ENCODE data around the gene FRMD3.

Gene FRMD3

GRCh38 chr9:83572524-83572923 lies 34.3 kb upstream of the FRMD3 start:
- TF ChIP-seq, protein P1, sequence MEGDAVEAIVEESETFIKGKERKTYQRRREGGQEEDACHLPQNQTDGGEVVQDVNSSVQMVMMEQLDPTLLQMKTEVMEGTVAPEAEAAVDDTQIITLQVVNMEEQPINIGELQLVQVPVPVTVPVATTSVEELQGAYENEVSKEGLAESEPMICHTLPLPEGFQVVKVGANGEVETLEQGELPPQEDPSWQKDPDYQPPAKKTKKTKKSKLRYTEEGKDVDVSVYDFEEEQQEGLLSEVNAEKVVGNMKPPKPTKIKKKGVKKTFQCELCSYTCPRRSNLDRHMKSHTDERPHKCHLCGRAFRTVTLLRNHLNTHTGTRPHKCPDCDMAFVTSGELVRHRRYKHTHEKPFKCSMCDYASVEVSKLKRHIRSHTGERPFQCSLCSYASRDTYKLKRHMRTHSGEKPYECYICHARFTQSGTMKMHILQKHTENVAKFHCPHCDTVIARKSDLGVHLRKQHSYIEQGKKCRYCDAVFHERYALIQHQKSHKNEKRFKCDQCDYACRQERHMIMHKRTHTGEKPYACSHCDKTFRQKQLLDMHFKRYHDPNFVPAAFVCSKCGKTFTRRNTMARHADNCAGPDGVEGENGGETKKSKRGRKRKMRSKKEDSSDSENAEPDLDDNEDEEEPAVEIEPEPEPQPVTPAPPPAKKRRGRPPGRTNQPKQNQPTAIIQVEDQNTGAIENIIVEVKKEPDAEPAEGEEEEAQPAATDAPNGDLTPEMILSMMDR (IDR thresholded peaks at IDR 0.05; ENCODE audit: low read depth, low read length), result no peak
- Histone ChIP-seq H3K36me3 (no peaks in the 10 kb centered on the region), H3K27me3 (ENCODE audit: insufficient read depth, low read depth, severe bottlenecking) (no peaks in the 10 kb centered on the region), H3K4me3 (ENCODE audit: low read depth, low read length) (no peak overlapping the region), H3K27ac (no peak overlapping the region), H3K9me3 (ENCODE audit: severe bottlenecking) (no peaks in the 10 kb centered on the region)
- DNase-seq, result no peak

DNA sequence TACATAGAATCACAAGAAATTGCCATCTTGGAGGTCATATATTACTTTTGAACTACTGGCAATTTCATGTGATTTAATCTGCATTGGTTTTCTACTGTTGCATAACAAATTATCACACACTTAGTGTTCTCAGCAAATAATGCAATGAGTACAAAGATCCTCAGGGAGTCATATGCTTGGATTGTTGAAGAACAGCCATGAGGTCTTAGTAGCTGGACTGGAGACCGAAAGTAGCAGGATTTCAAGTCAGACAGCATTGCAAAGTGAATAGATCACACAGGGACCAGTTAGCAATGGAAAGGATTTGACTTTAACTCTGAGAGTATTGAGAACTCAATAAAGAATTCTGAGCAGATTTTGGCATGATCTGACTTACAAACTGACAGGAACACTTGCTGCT lies 32.2 kb upstream of the FRMD3 start:
- DNase-seq, result no peak
- TF ChIP-seq, protein P1 (IDR thresholded peaks at IDR 0.05; ENCODE audit: low read depth, low read length), result no peak

GRCh38 chr9:83569326-83569725 lies 31.1 kb upstream of the FRMD3 start:
- no peak overlapping the region for H3K4me3 ChIP-seq (ENCODE audit: low read depth, low read length)
- H3K9me3 ChIP-seq (ENCODE audit: severe bottlenecking), result no peaks in the 10 kb centered on the region
- H3K36me3 ChIP-seq, result no peaks in the 10 kb centered on the region
- TF ChIP-seq, protein P1 (IDR thresholded peaks at IDR 0.05; ENCODE audit: low read depth, low read length), result no peak
- no peak for DNase-seq
- no peaks in the 10 kb centered on the region for H3K27me3 ChIP-seq (ENCODE audit: insufficient read depth, low read depth, severe bottlenecking)
- no peak overlapping the region for H3K27ac ChIP-seq

More for the DNA sequence above, 32.2 kb upstream of the FRMD3 start:
- Histone ChIP-seq H3K27ac (no peak overlapping the region), H3K36me3 (no peaks in the 10 kb centered on the region), H3K27me3 (ENCODE audit: insufficient read depth, low read depth, severe bottlenecking) (no peaks in the 10 kb centered on the region), H3K4me3 (ENCODE audit: low read depth, low read length) (no peak overlapping the region), H3K9me3 (ENCODE audit: severe bottlenecking) (no peaks in the 10 kb centered on the region)

DNA sequence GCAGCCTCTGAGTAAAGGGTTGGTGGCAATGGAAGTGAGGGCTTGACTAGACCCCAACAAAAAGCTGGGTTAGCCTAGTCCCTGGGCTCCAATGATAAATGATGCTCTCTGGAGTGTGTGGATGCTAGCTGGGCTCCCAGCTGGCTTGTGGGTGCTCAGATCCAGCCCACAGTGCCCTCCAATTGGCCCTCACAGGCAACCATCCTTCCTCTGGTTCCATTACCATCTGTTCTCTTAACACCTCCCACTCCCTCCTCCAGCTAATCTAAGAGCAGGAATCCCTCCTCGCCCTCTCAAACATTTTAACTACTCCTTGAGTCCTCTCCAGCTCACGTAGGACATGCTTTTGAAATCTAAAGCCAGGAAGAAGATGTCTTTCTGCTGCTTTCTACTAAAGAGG lies 25.2 kb upstream of the FRMD3 start:
- no peaks in the 10 kb centered on the region for H3K9me3 ChIP-seq (ENCODE audit: severe bottlenecking)
- DNase-seq, result no peak
- H3K27me3 ChIP-seq (ENCODE audit: insufficient read depth, low read depth, severe bottlenecking), result no peaks in the 10 kb centered on the region
- no peak overlapping the region for H3K4me3 ChIP-seq (ENCODE audit: low read depth, low read length)
- TF ChIP-seq, protein P1 (IDR thresholded peaks at IDR 0.05; ENCODE audit: low read depth, low read length), result no peak
- no peaks in the 10 kb centered on the region for H3K36me3 ChIP-seq
- H3K27ac ChIP-seq, result no peak overlapping the region

DNA sequence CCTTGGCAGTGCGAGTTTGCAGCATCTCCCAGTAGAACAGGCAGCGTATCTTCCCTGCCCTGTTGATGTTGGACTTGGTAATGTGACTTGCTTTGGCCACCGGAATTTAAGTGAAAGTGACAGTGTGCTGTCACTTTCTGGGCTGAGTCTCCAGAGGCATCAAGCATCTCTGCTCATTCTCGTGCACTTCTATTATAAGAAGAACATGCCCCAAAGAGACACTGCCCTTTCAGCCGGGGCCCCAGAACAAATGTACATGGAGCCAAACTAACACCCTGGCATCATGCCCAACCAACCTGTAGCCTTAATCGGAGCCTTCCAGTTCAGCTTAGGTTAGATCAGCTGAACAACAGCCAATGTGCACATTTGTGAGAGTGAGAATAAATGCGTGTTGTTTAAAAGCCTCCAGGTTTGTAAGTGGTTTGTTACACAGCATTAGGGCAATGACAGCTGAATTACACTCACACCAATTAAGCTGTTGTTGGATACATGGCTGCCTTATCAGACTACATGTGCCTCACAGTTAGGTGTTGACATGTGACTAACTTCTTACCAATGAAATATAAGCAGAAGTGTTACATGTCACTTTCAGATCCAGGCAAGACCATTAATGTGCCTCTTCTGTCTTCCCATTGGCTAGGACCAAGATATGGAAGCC lies 22.1 kb upstream of the FRMD3 start:
- Histone ChIP-seq H3K27me3 (ENCODE audit: insufficient read depth, low read depth, severe bottlenecking) (no peaks in the 10 kb centered on the region), H3K27ac (no peak overlapping the region), H3K9me3 (ENCODE audit: severe bottlenecking) (no peaks in the 10 kb centered on the region), H3K4me3 (ENCODE audit: low read depth, low read length) (no peak overlapping the region), H3K36me3 (no peaks in the 10 kb centered on the region)
- TF ChIP-seq, protein P1 (IDR thresholded peaks at IDR 0.05; ENCODE audit: low read depth, low read length), result no peak
- DNase-seq, result no peak

DNA sequence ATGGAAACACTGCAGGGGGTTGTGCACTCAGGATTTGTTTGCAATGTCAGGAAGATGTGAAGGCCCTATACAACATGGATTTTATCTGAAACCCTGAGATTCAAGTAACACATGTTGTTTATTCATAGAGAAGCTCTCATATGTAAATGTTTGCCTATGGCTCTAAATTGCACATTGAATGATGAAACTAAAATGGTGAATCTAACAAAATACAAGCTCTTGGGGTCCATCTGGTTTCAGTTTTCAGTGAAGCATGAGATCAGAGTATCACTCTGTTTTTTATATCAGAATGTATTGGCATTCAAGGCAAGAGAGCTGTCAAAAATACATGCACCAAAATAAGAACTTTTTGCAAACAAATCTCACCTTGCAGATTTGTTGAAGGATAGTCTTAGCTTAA lies 19.6 kb upstream of the FRMD3 start:
- TF ChIP-seq, protein P1 (IDR thresholded peaks at IDR 0.05; ENCODE audit: low read depth, low read length), result no peak
- Histone ChIP-seq H3K9me3 (ENCODE audit: severe bottlenecking) (no peaks in the 10 kb centered on the region), H3K36me3 (no peaks in the 10 kb centered on the region), H3K27ac (no peak overlapping the region), H3K27me3 (ENCODE audit: insufficient read depth, low read depth, severe bottlenecking) (no peaks in the 10 kb centered on the region), H3K4me3 (ENCODE audit: low read depth, low read length) (no peak overlapping the region)
- DNase-seq, result no peak
